KG1 (cell line): ENCODE data around the gene CPA5.

Experiments
- DNase-seq: peaks from one replicate; lab custom pipeline; 2025; lab: John Stamatoyannopoulos, UW

The CPA5 gene

GRCh38 chr7:130379019-130379418, 34.4 kb downstream of the CPA5 start:
- no peak for DNase-seq

GRCh38 chr7:130379532-130379920, 34.9 kb downstream of the CPA5 start:
- DNase-seq = no peak

- DNase-seq = no peak
These were observed 35.6 kb downstream of the CPA5 start, which contains the start of gene CPA1 for GRCh38 chr7:130379921-130380860. TSS of gene CPA1 (plus strand) at chr7:130380494. CDS start at chr7:130380521, 27 bp downstream.

- no peak for DNase-seq
These were observed 36.3 kb downstream of the CPA5 start for GRCh38 chr7:130380861-130381455.

- DNase-seq = no peak
These were observed 37.1 kb downstream of the CPA5 start for GRCh38 chr7:130381468-130382312.

GRCh38 chr7:130383187-130383980, 38.8 kb downstream of the CPA5 start:
- no peak for DNase-seq

- no peak for DNase-seq
These were observed 39.8 kb downstream of the CPA5 start for GRCh38 chr7:130384371-130384801.

GRCh38 chr7:130384841-130385599, 40.4 kb downstream of the CPA5 start:
- no peak for DNase-seq

GRCh38 chr7:130385600-130386066, 41.0 kb downstream of the CPA5 start:
- DNase-seq = no peak

- no peak for DNase-seq
These were observed 42.3 kb downstream of the CPA5 start for GRCh38 chr7:130386876-130387275.

GRCh38 chr7:130387306-130387627, 42.7 kb downstream of the CPA5 start:
- DNase-seq = no peak

GRCh38 chr7:130387628-130388403, 43.2 kb downstream of the CPA5 start:
- DNase-seq = no peak

- no peak for DNase-seq
These were observed 44.1 kb downstream of the CPA5 start for GRCh38 chr7:130388671-130389070.

GRCh38 chr7:130390486-130390885, 45.9 kb downstream of the CPA5 start:
- DNase-seq = no peak

- DNase-seq = no peak
These were observed 48.5 kb downstream of the CPA5 start for GRCh38 chr7:130393101-130393561.

- no peak for DNase-seq
These were observed 49.3 kb downstream of the CPA5 start for GRCh38 chr7:130393841-130394411.

- DNase-seq = no peak
These were observed 50.0 kb downstream of the CPA5 start for GRCh38 chr7:130394421-130395195.

GRCh38 chr7:130395421-130395820, 50.8 kb downstream of the CPA5 start:
- DNase-seq = no peak

GRCh38 chr7:130396109-130396508, 51.5 kb downstream of the CPA5 start:
- no peak for DNase-seq
